GM21528 (cell line): ENCODE data around the gene RAF1.
A peak's percentile ranks its signal among the peaks of the same experiment; 100 is the strongest.
"Not testable (repeated sequence)": the region's sequence is repeated elsewhere in the genome, so short reads cannot be mapped to it uniquely, and the experiment has no call there.

Experiments
- ATAC-seq: cut with Tn5 transposase; IDR thresholded peaks from one replicate; pipeline ENCODE4 v1.9.1; 2021; ENCODE audit warnings: mild to moderate bottlenecking, moderate library complexity; ENCODE audit not compliant: unreplicated experiment, low FRiP score

The RAF1 gene

GRCh38 chr3:12568747-12569146 is 95.2 kb downstream of the RAF1 start:
- ATAC-seq: no peak

- ATAC-seq: no peak
These were observed 96.9 kb downstream of the RAF1 start for GRCh38 chr3:12566976-12567375.

GRCh38 chr3:12562451-12562850 is 101.5 kb downstream of the RAF1 start:
- ATAC-seq: no peak

- no peak for ATAC-seq
These were observed 102.5 kb downstream of the RAF1 start for GRCh38 chr3:12561397-12561796.

- ATAC-seq: no peak
These were observed 103.3 kb downstream of the RAF1 start for GRCh38 chr3:12560505-12561190.

- no peak for ATAC-seq
These were observed 104.4 kb downstream of the RAF1 start for GRCh38 chr3:12559520-12559919.

GRCh38 chr3:12558706-12559105 is 105.2 kb downstream of the RAF1 start:
- ATAC-seq: no peak

- peak; percentile 2 for ATAC-seq
These were observed 106.3 kb downstream of the RAF1 start for GRCh38 chr3:12557473-12558100.

GRCh38 chr3:12556690-12557472 is 107.0 kb downstream of the RAF1 start, which contains the start of gene MKRN2:
Gene MKRN2, plus strand, starts transcription at chr3:12557087. Its CDS starts 64 bp downstream, at chr3:12557151.
- ATAC-seq: peak; percentile 80

- no peak for ATAC-seq
These were observed 107.6 kb downstream of the RAF1 start for GRCh38 chr3:12556314-12556689.

- no peak for ATAC-seq
These were observed 110.0 kb downstream of the RAF1 start for GRCh38 chr3:12553921-12554391.

GRCh38 chr3:12549971-12550760 is 113.8 kb downstream of the RAF1 start:
- no peak for ATAC-seq

GRCh38 chr3:12545473-12545791 is 118.5 kb downstream of the RAF1 start, which contains the start of gene MKRN2OS:
Gene MKRN2OS, minus strand, starts transcription at chr3:12545499. Its CDS starts 35 bp downstream, at chr3:12545464.
- no peak for ATAC-seq

GRCh38 chr3:12544652-12545472 is 119.1 kb downstream of the RAF1 start:
- ATAC-seq: no peak

- ATAC-seq: not testable (repeated sequence)
These were observed 120.4 kb downstream of the RAF1 start for GRCh38 chr3:12543497-12543896.

- no peak for ATAC-seq
These were observed 122.3 kb downstream of the RAF1 start for GRCh38 chr3:12541625-12542024.

- ATAC-seq: no peak
These were observed 127.5 kb downstream of the RAF1 start for GRCh38 chr3:12536423-12536822.
